ENCODE data around the gene GYPC. TPM values are rescaled to one million over a fixed set of nuclear protein-coding genes. Genes with fewer than 3 reads are reported as not detected.

Gene GYPC
- total and polyA plus RNA-seq, 4 donors: 8.7 to 419 (median 12.3) TPM

GRCh38 chr2:126665483-126665882 is 9.5 kb downstream of the GYPC start:
- WGBS: 83% methylated on average over 9 of the region's 9 CpGs
- Histone ChIP-seq H3K4me1 (ENCODE audit: control insufficient read depth in 4 of 4, insufficient read depth in 4 of 4, low read length in 3 of 4) (peaks cover 0 to 4% (median 2%) of the 10 kb centered on the region in 4 donors), H3K9me3 (ENCODE audit: control insufficient read depth in 4 of 4, low read length in 3 of 4) (no peaks in the 10 kb centered on the region), H3K36me3 (ENCODE audit: control insufficient read depth in 4 of 4, insufficient read depth in 3 of 4, low read depth in 1 of 4, low read length in 3 of 4) (no peaks in the 10 kb centered on the region), H3K9ac (ENCODE audit: low read depth in 1 of 2, low read length in 2 of 2) (no peak overlapping the region), H3K27me3 (ENCODE audit: control insufficient read depth in 4 of 4, insufficient read depth in 4 of 4, low read length in 3 of 4) (no peaks in the 10 kb centered on the region), H3K4me3 (ENCODE audit: low read depth in 1 of 3, low read length in 3 of 3) (no peak overlapping the region), H3K27ac (ENCODE audit: low read depth in 1 of 2, low read length in 2 of 2) (no peak overlapping the region)
- TF ChIP-seq GABPA (IDR thresholded peaks at IDR 0.05 in 1 of 2, conservative IDR thresholded peaks at IDR 0.05 in 1 of 2) (no peak), ZBTB33 (IDR thresholded peaks at IDR 0.05) (no peak), RAD21 (IDR thresholded peaks at IDR 0.05) (no peak), FOXA2 (IDR thresholded peaks at IDR 0.05) (no peak), NR2F2 (IDR thresholded peaks at IDR 0.05) (no peak), JUND (IDR thresholded peaks at IDR 0.05) (no peak), HNF4G (IDR thresholded peaks at IDR 0.05) (no peak), CTCF (IDR thresholded peaks at IDR 0.05; ENCODE audit: low read depth, low read length, missing input control) (no peak), ATF3 (IDR thresholded peaks at IDR 0.05) (no peak), HNF4A (conservative IDR thresholded peaks at IDR 0.05) (no peak), MAX (IDR thresholded peaks at IDR 0.05) (no peak), REST (IDR thresholded peaks at IDR 0.05) (no peak), RXRA (IDR thresholded peaks at IDR 0.05) (no peak), EGR1 (IDR thresholded peaks at IDR 0.05; ENCODE audit: low read depth in 2 of 2) (no peak)
- DNase-seq (ENCODE audit: low spot score): no peak

GRCh38 chr2:126668254-126668653 is 12.3 kb downstream of the GYPC start:
- TF ChIP-seq RAD21 (IDR thresholded peaks at IDR 0.05): no peak
- TF ChIP-seq REST (IDR thresholded peaks at IDR 0.05): no peak
- no peak for TF ChIP-seq GABPA (IDR thresholded peaks at IDR 0.05 in 1 of 2, conservative IDR thresholded peaks at IDR 0.05 in 1 of 2)
- TF ChIP-seq SP1 (IDR thresholded peaks at IDR 0.05): no peak
- no peak for TF ChIP-seq RXRA (IDR thresholded peaks at IDR 0.05)
- no peak for TF ChIP-seq TAF1 (conservative IDR thresholded peaks at IDR 0.05)
- TF ChIP-seq EGR1 (IDR thresholded peaks at IDR 0.05; ENCODE audit: low read depth in 2 of 2): no peak
- no peak for TF ChIP-seq NR2F2 (IDR thresholded peaks at IDR 0.05)
- no peak for TF ChIP-seq HNF4G (IDR thresholded peaks at IDR 0.05)
- DNase-seq (ENCODE audit: low spot score): no peak
- Histone ChIP-seq H3K4me3 (ENCODE audit: low read depth in 1 of 3, low read length in 3 of 3) (no peak overlapping the region), H3K4me1 (ENCODE audit: control insufficient read depth in 4 of 4, insufficient read depth in 4 of 4, low read length in 3 of 4) (peaks cover 0 to 4% (median 2%) of the 10 kb centered on the region in 4 donors), H3K36me3 (ENCODE audit: control insufficient read depth in 4 of 4, insufficient read depth in 3 of 4, low read depth in 1 of 4, low read length in 3 of 4) (no peaks in the 10 kb centered on the region), H3K27me3 (ENCODE audit: control insufficient read depth in 4 of 4, insufficient read depth in 4 of 4, low read length in 3 of 4) (no peaks in the 10 kb centered on the region), H3K9ac (ENCODE audit: low read depth in 1 of 2, low read length in 2 of 2) (no peak overlapping the region), H3K9me3 (ENCODE audit: control insufficient read depth in 4 of 4, low read length in 3 of 4) (no peaks in the 10 kb centered on the region), H3K27ac (ENCODE audit: low read depth in 1 of 2, low read length in 2 of 2) (no peak overlapping the region)
- 58% methylated on average over 4 of the region's 4 CpGs for WGBS

Data from liver (tissue), 9 donors.